Heart left ventricle (tissue), 13 donors: Measurements from ENCODE around the gene AP3S2.

Source experiments
- POLR2A ChIP-seq, 2 donors: fragments of 450-650 bp; IDR thresholded peaks; one replicate each; pipeline ENCODE4 v1.6.1; 2017; ENCODE audit warnings: antibody characterized with exemption in 2 of 2, mild to moderate bottlenecking in 2 of 2, moderate library complexity in 2 of 2
- TF ChIP-seq, protein P1 (sequence below), 12 donors: fragments of 200-600 bp; sonication (generic) in 4 of 12; IDR thresholded peaks; one replicate each; pipeline versions ENCODE4 v1.5.0 to v1.8.0; 2018 to 2022; ENCODE audit warnings: antibody characterized with exemption in 12 of 12, mild to moderate bottlenecking in 5 of 12
- donor health status: ischemic (EF 13 %, LVEDD 7.1; RV severe dilation, severe dysfunction).
- donor health status: DM: no; HTN: yes; CAD: no.
- donor health status: DM: no; HTN: no; CAD: no.
- donor health status: ischemic (EF 25% LVEDD 6.9; RV normal size, moderate dysfunction).
- donor health status: ischemic (EF 25% LVEDD 5.7; RV mildly dilated, moderate dysfunction).
- donor health status: ischemic (EF 35%, LVEDD 5.7; RV mildly dilated, moderate dysfunction).
- donor health status: nonischemic (EF 11% LVEDD 7.7; RV severe dilation, severe dysfunction).
- donor health status: DM: yes; HTN: yes; CAD: no.
- donor health status: PGD.
- donor health status: ischemic (EF 29% LVEDD 5.4; RV normal size, mild dysfunction).
- donor health status: nonischemic (EF 23%, LVEDD 6.1; RV moderate dilation, normal function).

GRCh38 chr15:89781055-89781454 lies 112.7 kb downstream of the AP3S2 start:
- TF ChIP-seq, protein P1, sequence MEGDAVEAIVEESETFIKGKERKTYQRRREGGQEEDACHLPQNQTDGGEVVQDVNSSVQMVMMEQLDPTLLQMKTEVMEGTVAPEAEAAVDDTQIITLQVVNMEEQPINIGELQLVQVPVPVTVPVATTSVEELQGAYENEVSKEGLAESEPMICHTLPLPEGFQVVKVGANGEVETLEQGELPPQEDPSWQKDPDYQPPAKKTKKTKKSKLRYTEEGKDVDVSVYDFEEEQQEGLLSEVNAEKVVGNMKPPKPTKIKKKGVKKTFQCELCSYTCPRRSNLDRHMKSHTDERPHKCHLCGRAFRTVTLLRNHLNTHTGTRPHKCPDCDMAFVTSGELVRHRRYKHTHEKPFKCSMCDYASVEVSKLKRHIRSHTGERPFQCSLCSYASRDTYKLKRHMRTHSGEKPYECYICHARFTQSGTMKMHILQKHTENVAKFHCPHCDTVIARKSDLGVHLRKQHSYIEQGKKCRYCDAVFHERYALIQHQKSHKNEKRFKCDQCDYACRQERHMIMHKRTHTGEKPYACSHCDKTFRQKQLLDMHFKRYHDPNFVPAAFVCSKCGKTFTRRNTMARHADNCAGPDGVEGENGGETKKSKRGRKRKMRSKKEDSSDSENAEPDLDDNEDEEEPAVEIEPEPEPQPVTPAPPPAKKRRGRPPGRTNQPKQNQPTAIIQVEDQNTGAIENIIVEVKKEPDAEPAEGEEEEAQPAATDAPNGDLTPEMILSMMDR (IDR thresholded peaks at IDR 0.05) = no peak
- no peak for TF ChIP-seq POLR2A (IDR thresholded peaks at IDR 0.05)
